IMR-90 (cell line): ENCODE data around the gene CLMP. TPM values are rescaled to one million over a fixed set of nuclear protein-coding genes. Genes with fewer than 3 reads are reported as not detected.
A peak's percentile ranks its signal among the peaks of the same experiment; 100 is the strongest.

Experiments
- ATAC-seq: fragments of 200-7000 bp; cut with Tn5 transposase; 2 replicates; pipeline ENCODE4 v1.9.1; 2020; ENCODE audit warnings: low read depth, mild to moderate bottlenecking, moderate library complexity
- BruUV-seq: library from RNA; stranded (reverse); fragments of 400-500 nt; replicated peaks from 2 replicates; lab custom pipeline; 2021; lab: Mats Ljungman, UMichigan
- CTCF ChIA-PET: fragments of 300-600 bp; formaldehyde crosslinking; extraction: SDS; loops from one replicate; lab custom pipeline; 2021; ENCODE audit warnings: antibody characterized with exemption; lab: Yijun Ruan, JAX
- POLR2A ChIA-PET: fragments of 300-600 bp; sonication (Branson Sonifier 250); formaldehyde crosslinking; loops from one replicate; lab custom pipeline; 2022; ENCODE audit warnings: antibody characterized with exemption; ENCODE audit not compliant: unreplicated experiment; lab: Charles Lee
- DNase-seq: peaks from one replicate; pipeline ENCODE4 v3.0.0; 2013
- H2AFZ ChIP-seq: replicated peaks from 2 replicates; pipeline ENCODE3; 2013; ENCODE audit warnings: low read length, mild to moderate bottlenecking; ENCODE audit not compliant: poor library complexity
- H2AK5ac ChIP-seq: 2 replicates; pipeline ENCODE4 v1.6.1; 2013; ENCODE audit warnings: low read depth, low read length, inconsistent platforms
- H2AK9ac ChIP-seq: replicated peaks from 2 replicates; pipeline ENCODE3; 2013; ENCODE audit warnings: mild to moderate bottlenecking, low read depth, low read length, moderate library complexity; ENCODE audit not compliant: poor library complexity
- H2BK120ac ChIP-seq: 2 replicates; pipeline ENCODE4 v1.6.1; 2013; ENCODE audit warnings: low read depth, low read length, inconsistent platforms
- H2BK15ac ChIP-seq: 3 replicates; pipeline ENCODE4 v1.6.1; 2013; ENCODE audit warnings: low read depth, low read length, inconsistent platforms
- H2BK20ac ChIP-seq: 2 replicates; pipeline ENCODE4 v1.6.1; 2013; ENCODE audit warnings: low read depth, mild to moderate bottlenecking, inconsistent platforms, low read length, moderate library complexity
- H2BK5ac ChIP-seq: 2 replicates; pipeline ENCODE4 v1.6.1; 2013; ENCODE audit warnings: mild to moderate bottlenecking, low read depth, low read length, inconsistent platforms; ENCODE audit not compliant: poor library complexity, severe bottlenecking
- H3K14ac ChIP-seq: replicated peaks from 2 replicates; pipeline ENCODE4 v1.6.1; 2013; ENCODE audit warnings: low read depth, low read length, inconsistent platforms
- H3K18ac ChIP-seq: 2 replicates; pipeline ENCODE4 v1.6.1; 2013; ENCODE audit warnings: low read depth, low read length, control low read depth
- H3K23ac ChIP-seq: 2 replicates; pipeline ENCODE4 v1.6.1; 2013; ENCODE audit warnings: low read depth, low read length, inconsistent platforms
- H3K27ac ChIP-seq: 2 replicates; pipeline ENCODE4 v1.5.1; 2013; ENCODE audit warnings: mild to moderate bottlenecking, control low read depth, low read length; ENCODE audit not compliant: insufficient read depth
- H3K27me3 ChIP-seq: 2 replicates; pipeline ENCODE4 v1.6.1; 2013; ENCODE audit warnings: low read length; ENCODE audit not compliant: control insufficient read depth, insufficient read depth
- H3K36me3 ChIP-seq: 2 replicates; pipeline ENCODE4 v1.6.1; 2013; ENCODE audit warnings: low read length, mixed read lengths; ENCODE audit not compliant: control insufficient read depth, insufficient read depth
- H3K4ac ChIP-seq: 2 replicates; pipeline ENCODE4 v1.6.1; 2013; ENCODE audit warnings: low read depth, low read length, inconsistent platforms
- H3K4me1 ChIP-seq: 2 replicates; pipeline ENCODE4 v1.6.1; 2013; ENCODE audit warnings: low read length, mixed read lengths; ENCODE audit not compliant: control insufficient read depth, insufficient read depth
- H3K4me2 ChIP-seq: 2 replicates; pipeline ENCODE4 v1.6.1; 2013; ENCODE audit warnings: low read depth, mild to moderate bottlenecking, control low read depth, low read length, moderate library complexity
- H3K4me3 ChIP-seq: 2 replicates; pipeline ENCODE4 v1.5.1; 2013; ENCODE audit warnings: low read depth, mild to moderate bottlenecking, control low read depth, low read length, moderate library complexity; ENCODE audit not compliant: insufficient read depth
- H3K56ac ChIP-seq: 2 replicates; pipeline ENCODE4 v1.6.1; 2013; ENCODE audit warnings: low read length, inconsistent platforms; ENCODE audit not compliant: insufficient read depth; ENCODE audit errors: extremely low read depth
- H3K79me1 ChIP-seq, 2 experiments: 2 replicates each; pipeline ENCODE4 v1.6.1; 2013; ENCODE audit warnings: low read length in 2 of 2, inconsistent platforms in 1 of 2, low read depth in 1 of 2
- H3K9ac ChIP-seq: 2 replicates; pipeline ENCODE4 v1.6.1; 2013; ENCODE audit warnings: low read depth, low read length, control low read depth
- H3K9me1 ChIP-seq: 2 replicates; pipeline ENCODE4 v1.6.1; 2013; ENCODE audit warnings: low read length, inconsistent platforms; ENCODE audit not compliant: insufficient read depth
- H3K9me3 ChIP-seq: 2 replicates; pipeline ENCODE4 v1.6.1; 2013; ENCODE audit warnings: low read length; ENCODE audit not compliant: control insufficient read depth, insufficient read depth
- H4K20me1 ChIP-seq: 2 replicates; pipeline ENCODE4 v1.6.1; 2013; ENCODE audit warnings: low read length, inconsistent platforms; ENCODE audit not compliant: insufficient read depth
- H4K5ac ChIP-seq: 2 replicates; pipeline ENCODE4 v1.6.1; 2013; ENCODE audit warnings: mild to moderate bottlenecking, low read depth, low read length, control low read depth
- H4K8ac ChIP-seq, 2 experiments: 2 replicates each; pipeline ENCODE4 v1.6.1; 2013; ENCODE audit warnings: low read depth in 2 of 2, low read length in 2 of 2, control low read depth in 1 of 2, inconsistent platforms in 1 of 2
- H4K91ac ChIP-seq: 2 replicates; pipeline ENCODE4 v1.6.1; 2013; ENCODE audit warnings: low read depth, low read length, inconsistent platforms; ENCODE audit not compliant: insufficient read depth
- BHLHE40 ChIP-seq: fragments of 150-350 bp; IDR thresholded peaks from 2 replicates; pipeline ENCODE4 v1.6.1; 2016; ENCODE audit warnings: mild to moderate bottlenecking, low read depth, low read length
- CEBPB ChIP-seq: IDR thresholded peaks from 2 replicates; pipeline ENCODE4 v1.6.1; 2012; ENCODE audit warnings: low read depth, low read length, improper control_type of control experiment
- CTCF ChIP-seq: conservative IDR thresholded peaks from 2 replicates; pipeline ENCODE4 v1.5.1; 2012; ENCODE audit warnings: mild to moderate bottlenecking, low read depth, low read length, improper control_type of control experiment
- ELK1 ChIP-seq: fragments of 150-350 bp; IDR thresholded peaks from 2 replicates; pipeline ENCODE4 v1.6.1; 2016; ENCODE audit warnings: low read depth, mild to moderate bottlenecking, low read length, moderate library complexity, borderline replicate concordance
- MAZ ChIP-seq: IDR thresholded peaks from 2 replicates; pipeline ENCODE4 v1.6.1; 2012; ENCODE audit warnings: low read depth, mild to moderate bottlenecking, low read length, improper control_type of control experiment, moderate library complexity, borderline replicate concordance
- MXI1 ChIP-seq: IDR thresholded peaks from 2 replicates; pipeline ENCODE4 v1.6.1; 2012; ENCODE audit warnings: low read depth, mild to moderate bottlenecking, low read length, moderate library complexity, borderline replicate concordance
- NFE2L2 ChIP-seq: fragments of 150-350 bp; IDR thresholded peaks from 2 replicates; pipeline ENCODE4 v1.6.1; 2016; ENCODE audit warnings: low read depth, mild to moderate bottlenecking, low read length
- POLR2A ChIP-seq: IDR thresholded peaks from 2 replicates; pipeline ENCODE4 v1.6.1; 2012; ENCODE audit warnings: mild to moderate bottlenecking, low read depth, low read length
- RCOR1 ChIP-seq: IDR thresholded peaks from 2 replicates; pipeline ENCODE4 v1.6.1; 2012; ENCODE audit warnings: mild to moderate bottlenecking, low read length, improper control_type of control experiment; ENCODE audit not compliant: insufficient replicate concordance
- RFX5 ChIP-seq: IDR thresholded peaks from 2 replicates; pipeline ENCODE4 v1.8.0; 2012; ENCODE audit warnings: low read depth, mild to moderate bottlenecking, low read length, moderate library complexity
- USF2 ChIP-seq: fragments of 150-350 bp; IDR thresholded peaks from 2 replicates; pipeline ENCODE4 v1.6.1; 2017; ENCODE audit warnings: mild to moderate bottlenecking, antibody characterized with exemption, low read length, low read depth
- WGBS, 2 experiments: methylation state at CpG; one replicate each; pipeline versions ENCODE4 v1.1.5 to v1.1.7; 2013; ENCODE audit warnings: missing lambda C conversion rate in 2 of 2; ENCODE audit not compliant: insufficient read length in 1 of 2; ENCODE audit errors: extremely low coverage in 2 of 2; 5-methylcytosine and 5-hydroxymethylcytosine counted together
- dilution Hi-C: fragments of 300-500 bp; cut with HindIII; formaldehyde crosslinking; loops from one replicate; pipeline ENCODE4 v1.14.3; 2018; ENCODE audit warnings: low sequenced_read_pairs; ENCODE audit not compliant: unreplicated experiment
- in situ Hi-C: fragments of 300-500 bp; cut with MboI; formaldehyde crosslinking; loops from 3 replicates; pipeline ENCODE4 v1.14.3; 2019; ENCODE audit warnings: low sequenced_read_pairs, inconsistent platforms, mixed read lengths
- intact Hi-C: fragments of 100-400 bp; cut with micrococcal nuclease; formaldehyde crosslinking; loops from 2 replicates; pipeline ENCODE4 v1.10.0; 2022
- polyA plus RNA-seq, 3 experiments: library from polyadenylated mRNA; depleted of rRNA; stranded (reverse); fragments of >200 nt; gene quantifications; 2 replicates each; pipeline ENCODE4 v1.2.3, GENCODE V29; 2012; ENCODE audit warnings: low replicate concordance in 1 of 3
- total RNA-seq: library from RNA; depleted of rRNA; stranded (reverse); fragments of >200 nt; gene quantifications from 2 replicates; pipeline ENCODE4 v1.2.3, GENCODE V29; 2012

Gene CLMP
- total and polyA plus RNA-seq, 2 of the 4 experiments (the other 2 are of a cell fraction), result 54.7 to 95.7 TPM

- dilution Hi-C loops, result no loop called here
- BruUV-seq, result no TSS peak
Observed at GRCh38 chr11:123082977-123083376, 112.1 kb downstream of the CLMP start.

More at GRCh38 chr11:123082977-123083376, 112.1 kb downstream of the CLMP start:
- Histone ChIP-seq H4K91ac (no peak overlapping the region), H3K27ac (peak overlapping the region; percentile 41; the same call in 1 of the 2 replicates), H3K14ac (no peak overlapping the region), H4K20me1 (peaks cover 12% of the 10 kb centered on the region), H2BK120ac (no peak overlapping the region), H3K27me3 (no peaks in the 10 kb centered on the region), H3K4me3 (no peak overlapping the region), H3K4me1 (peaks cover 5% of the 10 kb centered on the region), H3K56ac (no peak overlapping the region), H3K9ac (no peak overlapping the region), H3K36me3 (peaks cover 53% of the 10 kb centered on the region), H2AK9ac (no peak overlapping the region), H2BK20ac (no peak overlapping the region), H4K5ac (no peak overlapping the region), H3K18ac (no peak overlapping the region), H3K9me1 (peaks cover 6% of the 10 kb centered on the region), H2AK5ac (no peak overlapping the region), H3K23ac (0 out of 2 replicates have a peak overlapping the region, but pooled peaks have one; percentile 10), H3K9me3 (no peaks in the 10 kb centered on the region), H3K79me1 (peaks cover 25 to 42% of the 10 kb centered on the region in 2 experiments), H2BK15ac (no peak overlapping the region), H3K4me2 (no peak overlapping the region), H3K4ac (no peak overlapping the region), H2BK5ac (no peak overlapping the region), H2AFZ (no peak overlapping the region), H4K8ac (no peak overlapping the region; a peak in 1 of 4 replicates)
- DNase-seq (no peak), ATAC-seq (peak; percentile 25; the same call in 1 of the 2 replicates)
- intact Hi-C loops (no loop called here), in situ Hi-C loops (no loop called here)
- ChIA-PET POLR2A (no interaction called here), CTCF (interaction anchor here (1.0 kb wide), 1 partner anchor 179 kb away, joined by 3 read pairs; no protein-coding TSS in a partner anchor)
- TF ChIP-seq NFE2L2, result no peak
- TF ChIP-seq MAZ, result no peak
- TF ChIP-seq USF2, result no peak
- TF ChIP-seq RFX5, result no peak
- TF ChIP-seq CTCF, result no peak
- no peak for TF ChIP-seq POLR2A
- TF ChIP-seq BHLHE40, result no peak
- no peak for TF ChIP-seq ELK1
- TF ChIP-seq MXI1, result no peak
- no peak for TF ChIP-seq RCOR1
- no peak for TF ChIP-seq CEBPB
- no CpG with 5 or more reads among the region's 4 CpGs for WGBS, 2 experiments
